ENCODE data around the gene FBF1.
"Not testable (repeated sequence)": the region's sequence is repeated elsewhere in the genome, so short reads cannot be mapped to it uniquely, and the experiment has no call there.

- not testable (repeated sequence) for TF ChIP-seq CTCF, POLR2A (IDR thresholded peaks at IDR 0.05)
Measured at GRCh38 chr17:75885860-75886259, 55.0 kb downstream of the FBF1 start.
